Embryonic facial prominence (tissue), 1 donor: ENCODE data around the gene GSG1L.

Experiments
- DNase-seq: peaks from one replicate; pipeline ENCODE4 v3.0.0-alpha.2; 2016; ENCODE audit errors: extremely low spot score

Gene GSG1L

GRCh38 chr16:27775254-27775653 is 288.3 kb downstream of the GSG1L start:
- no peak for DNase-seq

- DNase-seq, result no peak
Observed at GRCh38 chr16:27774779-27775178, 288.7 kb downstream of the GSG1L start.

GRCh38 chr16:27773344-27773743 is 290.2 kb downstream of the GSG1L start:
- no peak for DNase-seq

- no peak for DNase-seq
Observed at GRCh38 chr16:27772093-27772825, 291.3 kb downstream of the GSG1L start.

GRCh38 chr16:27771201-27771910 is 292.2 kb downstream of the GSG1L start:
- no peak for DNase-seq

- no peak for DNase-seq
Observed at GRCh38 chr16:27770271-27771196, 293.0 kb downstream of the GSG1L start.

GRCh38 chr16:27769561-27770255 is 293.8 kb downstream of the GSG1L start:
- no peak for DNase-seq

- no peak for DNase-seq
Observed at GRCh38 chr16:27768651-27769272, 294.8 kb downstream of the GSG1L start.

- no peak for DNase-seq
Observed at GRCh38 chr16:27767971-27768591, 295.4 kb downstream of the GSG1L start.

- DNase-seq, result no peak
Observed at GRCh38 chr16:27767081-27767480, 296.4 kb downstream of the GSG1L start.

- no peak for DNase-seq
Observed at GRCh38 chr16:27766236-27766925, 297.1 kb downstream of the GSG1L start.

- no peak for DNase-seq
Observed at GRCh38 chr16:27764869-27765675, 298.4 kb downstream of the GSG1L start.

GRCh38 chr16:27764427-27764826 is 299.1 kb downstream of the GSG1L start:
- no peak for DNase-seq

GRCh38 chr16:27762441-27762840 is 301.1 kb downstream of the GSG1L start:
- no peak for DNase-seq

GRCh38 chr16:27761816-27762215 is 301.7 kb downstream of the GSG1L start:
- no peak for DNase-seq

GRCh38 chr16:27760789-27761176 is 302.7 kb downstream of the GSG1L start:
- DNase-seq, result no peak

GRCh38 chr16:27759967-27760788 is 303.3 kb downstream of the GSG1L start:
- DNase-seq, result no peak

- DNase-seq, result no peak
Observed at GRCh38 chr16:27759301-27759871, 304.1 kb downstream of the GSG1L start.
